Measurements from ENCODE around the gene MRPL53. TPM values are rescaled to one million over a fixed set of nuclear protein-coding genes. Genes with fewer than 3 reads are reported as not detected.

The MRPL53 gene
- total RNA-seq: 26.2 and 35.7 TPM in 2 replicates

GRCh38 chr2:74472086-74472944, at the start of gene MRPL53:
Gene MRPL53 (minus strand): TSS chr2:74472680. CDS start chr2:74472660, 20 bp downstream.

GRCh38 chr2:74514368-74515270, 42.1 kb upstream of the MRPL53 start, which contains the start of gene TLX2:
Gene TLX2 (plus strand): TSS chr2:74514450. CDS start chr2:74514807, 357 bp downstream.

DNA sequence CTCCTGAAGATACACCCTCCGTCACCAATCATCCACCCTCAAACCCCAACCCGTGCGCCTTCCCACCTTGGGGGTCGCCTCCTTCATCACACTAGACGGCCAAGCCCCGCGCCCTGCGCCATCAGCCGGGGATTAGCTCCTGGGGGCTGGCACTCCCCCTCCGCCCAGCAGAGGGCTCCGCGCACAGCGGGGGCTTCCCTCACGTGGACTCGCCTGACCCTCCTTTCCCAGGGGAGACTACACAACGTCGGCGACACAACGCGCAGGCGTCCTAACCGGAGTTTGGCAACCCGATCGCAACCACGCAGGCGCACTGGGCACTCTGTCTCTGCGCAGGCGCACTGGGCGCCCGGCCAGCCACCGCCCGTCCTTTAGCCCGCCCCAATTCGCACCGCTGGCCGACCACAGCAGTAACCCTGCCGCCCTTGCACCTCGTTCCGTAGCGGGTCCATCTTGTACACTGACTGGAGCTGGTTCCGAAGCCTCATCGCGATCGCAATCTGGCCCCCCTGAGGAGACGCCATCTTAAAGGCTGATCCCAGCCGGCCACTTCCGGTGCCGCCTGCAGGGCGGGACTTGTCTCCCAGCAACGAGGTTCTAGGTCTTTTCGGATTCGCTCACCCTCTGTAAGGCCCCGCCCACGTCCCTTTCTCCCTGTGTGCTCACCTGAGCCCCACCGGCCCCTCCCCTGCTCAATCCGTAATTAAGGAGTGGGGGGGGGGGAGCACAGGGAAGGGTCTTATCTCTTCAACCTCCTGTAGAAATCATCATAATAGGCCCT, 34.9 kb upstream of the MRPL53 start, which contains the start of gene PCGF1:
Gene PCGF1 (minus strand): TSS at position 551 of the 781 bp plus-strand sequence. CDS start 27 bp downstream, at position 524.

GRCh38 chr2:74499267-74499939, 26.9 kb upstream of the MRPL53 start, which contains the start of gene LBX2:
Gene LBX2 (minus strand): TSS chr2:74499603. CDS start chr2:74499537, 66 bp downstream.

GRCh38 chr2:74482801-74483674, 10.6 kb upstream of the MRPL53 start, which contains the start of the genes CCDC142 and TTC31:
Gene CCDC142 (minus strand): TSS chr2:74482998. CDS start chr2:74482837, 161 bp downstream.
Gene TTC31 (plus strand): TSS chr2:74483081. CDS start chr2:74483096, 15 bp downstream.

GRCh38 chr2:74458132-74458937, 14.1 kb downstream of the MRPL53 start, which contains the start of gene WBP1:
Gene WBP1 (plus strand): TSS chr2:74458438. CDS start chr2:74458603, 165 bp downstream.

GRCh38 chr2:74454654-74455511, 17.6 kb downstream of the MRPL53 start, which contains the start of gene INO80B:
Gene INO80B (plus strand): TSS chr2:74455087. CDS start chr2:74455117, 30 bp downstream.

DNA sequence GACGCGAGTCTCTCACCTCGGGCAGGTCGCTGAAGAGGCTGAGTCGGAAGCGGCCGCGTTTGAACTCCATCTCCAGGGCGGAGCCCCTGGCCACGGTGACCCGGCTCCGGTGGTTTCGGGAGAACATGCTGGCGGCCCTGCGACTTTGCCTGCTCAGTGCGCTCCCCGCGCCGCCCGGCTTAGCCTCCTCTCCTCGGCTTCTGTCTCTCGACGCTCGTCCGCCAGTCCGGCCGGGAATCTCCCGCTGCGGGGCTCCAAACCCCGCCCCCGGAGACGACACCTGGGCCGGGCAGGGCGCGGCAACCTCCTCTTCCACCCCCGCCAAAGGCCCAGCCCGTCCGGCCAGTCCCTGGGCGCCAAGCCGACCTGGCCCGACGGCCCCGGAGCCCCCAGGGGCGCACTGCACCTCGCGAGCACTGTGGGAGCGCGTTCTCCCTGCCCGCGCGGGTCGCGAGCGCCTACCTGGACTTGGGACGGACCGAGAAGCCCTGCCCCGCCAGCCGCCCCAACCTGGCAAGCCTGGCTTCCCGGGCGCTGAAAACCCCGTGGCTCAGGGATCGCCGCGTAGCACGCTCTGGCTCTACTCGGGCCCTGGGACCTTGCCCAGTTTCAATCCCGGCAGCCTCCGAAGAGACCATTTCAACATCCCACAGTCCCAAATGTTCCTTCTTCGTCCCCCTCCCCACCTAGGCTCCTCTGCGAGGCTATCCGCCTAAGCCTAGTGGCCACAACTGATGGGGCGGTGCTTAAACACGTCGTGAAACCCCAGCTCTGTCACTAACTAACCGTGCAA, 30.6 kb downstream of the MRPL53 start, which contains the start of gene RTKN:
Gene RTKN (minus strand): TSS at position 248 of the 793 bp plus-strand sequence. CDS start 121 bp downstream, at position 127.

Other genes starting within 250 kb of the MRPL53 start
- gene SLC4A5, start 129.3 kb downstream of the MRPL53 start, total RNA-seq: 0.25 and 0.44 TPM in 2 replicates
- 196 and 294 TPM in 2 replicates for gene DCTN1, start 92.4 kb downstream of the MRPL53 start, total RNA-seq
- 1.00 and 1.4 TPM in 2 replicates for gene C2orf81, start 51.1 kb downstream of the MRPL53 start, total RNA-seq
- gene WDR54, start 51.0 kb downstream of the MRPL53 start, total RNA-seq: 51.6 and 103 TPM in 2 replicates
- 12.9 and 14.6 TPM in 2 replicates for gene RTKN, start 30.7 kb downstream of the MRPL53 start, total RNA-seq
- 10.7 and 15.2 TPM in 2 replicates for gene INO80B, start 17.6 kb downstream of the MRPL53 start, total RNA-seq
- 20.9 and 41.9 TPM in 2 replicates for gene WBP1, start 14.2 kb downstream of the MRPL53 start, total RNA-seq
- gene MOGS, start 7.3 kb downstream of the MRPL53 start, total RNA-seq: 68.3 and 86.0 TPM in 2 replicates
- gene CCDC142, start 10.3 kb upstream of the MRPL53 start, total RNA-seq: 23.0 and 24.2 TPM in 2 replicates
- 24.4 and 26.9 TPM in 2 replicates for gene TTC31, start 10.4 kb upstream of the MRPL53 start, total RNA-seq
- gene LBX2, start 26.9 kb upstream of the MRPL53 start, total RNA-seq: 1.4 and 2.0 TPM in 2 replicates
- gene PCGF1, start 35.0 kb upstream of the MRPL53 start, total RNA-seq: 27.1 and 29.6 TPM in 2 replicates
- gene TLX2, start 41.8 kb upstream of the MRPL53 start, total RNA-seq: not detected in 2 replicates
- gene DQX1, start 53.6 kb upstream of the MRPL53 start, total RNA-seq: 0.11 and 0.12 TPM in 2 replicates
- gene AUP1, start 57.0 kb upstream of the MRPL53 start, total RNA-seq: 78.6 and 82.2 TPM in 2 replicates
- gene HTRA2, start 57.3 kb upstream of the MRPL53 start, total RNA-seq: 43.6 and 51.2 TPM in 2 replicates
- gene LOXL3, start 81.3 kb upstream of the MRPL53 start, total RNA-seq: 12.1 and 28.0 TPM in 2 replicates
- 24.6 and 35.0 TPM in 2 replicates for gene DOK1, start 82.0 kb upstream of the MRPL53 start, total RNA-seq
- gene M1AP, start 175.7 kb upstream of the MRPL53 start, total RNA-seq: under 0.01 and 0.12 TPM in 2 replicates
- 10.0 and 12.4 TPM in 2 replicates for gene SEMA4F, start 181.6 kb upstream of the MRPL53 start, total RNA-seq

Data from uterine smooth muscle cell (primary cell).